Esophagus squamous epithelium (tissue), 5 donors: ENCODE data around the gene KIF26A. TPM values are rescaled to one million over a fixed set of nuclear protein-coding genes. Genes with fewer than 3 reads are reported as not detected.

Experiments used
- DNase-seq: peaks from one replicate; lab custom pipeline; 2025; lab: John Stamatoyannopoulos, UW
- H3K27ac ChIP-seq, 4 donors: fragments of 200-600 bp; sonication (generic); one replicate each; pipeline ENCODE4 v1.5.1; 2016 to 2019; ENCODE audit warnings: mild to moderate bottlenecking in 1 of 4
- H3K27me3 ChIP-seq, 4 donors: fragments of 200-600 bp; sonication (generic); 1 replicate in 3 of 4; 2 replicates in 1 of 4; pipeline versions ENCODE4 v1.5.1 to v1.6.0; 2017 to 2021; ENCODE audit warnings: antibody characterized with exemption in 1 of 4
- H3K36me3 ChIP-seq, 3 donors: fragments of 200-600 bp; sonication (generic); one replicate each; pipeline ENCODE4 v1.5.1; 2016 to 2019
- H3K4me1 ChIP-seq, 3 donors: fragments of 200-600 bp; sonication (generic); one replicate each; pipeline ENCODE4 v1.5.1; 2017 to 2019
- H3K4me3 ChIP-seq, 4 donors: fragments of 200-600 bp; sonication (generic); 1 replicate in 3 of 4; 2 replicates in 1 of 4; pipeline ENCODE4 v1.5.1; 2016 to 2019; ENCODE audit warnings: mild to moderate bottlenecking in 2 of 4, moderate library complexity in 1 of 4
- H3K9me3 ChIP-seq, 3 donors: fragments of 200-600 bp; sonication (generic); one replicate each; pipeline ENCODE4 v1.5.1; 2016 to 2019
- POLR2A ChIP-seq, 4 donors: fragments of 450-650 bp; IDR thresholded peaks; one replicate each; pipeline ENCODE4 v1.6.1; 2017; ENCODE audit warnings: antibody characterized with exemption in 4 of 4, mild to moderate bottlenecking in 4 of 4, moderate library complexity in 3 of 4
- WGBS, 2 donors: methylation state at CpG; one replicate each; pipeline ENCODE4 v1.1.5; 2018; 5-methylcytosine and 5-hydroxymethylcytosine counted together
- intact Hi-C: fragments of 100-400 bp; cut with DNase I; formaldehyde crosslinking; loops from one replicate; pipeline ENCODE4 v1.15.0; 2022
- total RNA-seq, 4 donors: library from RNA; depleted of rRNA; stranded (reverse); fragments of >200 nt; gene quantifications; one replicate each; pipeline ENCODE4 v1.1.0, GENCODE V29; 2016
- TF ChIP-seq, protein P1 (sequence below), 6 experiments: fragments of 450-650 bp in 4 of 6; fragments of 200-600 bp in 2 of 6; sonication (generic) in 2 of 6; IDR thresholded peaks; one replicate each; pipeline ENCODE4 v1.5.1; 2016 to 2019; ENCODE audit warnings: antibody characterized with exemption in 6 of 6, mild to moderate bottlenecking in 4 of 6, moderate library complexity in 4 of 6
- donor health status: DM: yes; HTN: yes; CAD: no.

KIF26A gene
- total RNA-seq, 4 donors from 2014 or later, result 0.80 to 2.7 (median 0.96) TPM

DNA sequence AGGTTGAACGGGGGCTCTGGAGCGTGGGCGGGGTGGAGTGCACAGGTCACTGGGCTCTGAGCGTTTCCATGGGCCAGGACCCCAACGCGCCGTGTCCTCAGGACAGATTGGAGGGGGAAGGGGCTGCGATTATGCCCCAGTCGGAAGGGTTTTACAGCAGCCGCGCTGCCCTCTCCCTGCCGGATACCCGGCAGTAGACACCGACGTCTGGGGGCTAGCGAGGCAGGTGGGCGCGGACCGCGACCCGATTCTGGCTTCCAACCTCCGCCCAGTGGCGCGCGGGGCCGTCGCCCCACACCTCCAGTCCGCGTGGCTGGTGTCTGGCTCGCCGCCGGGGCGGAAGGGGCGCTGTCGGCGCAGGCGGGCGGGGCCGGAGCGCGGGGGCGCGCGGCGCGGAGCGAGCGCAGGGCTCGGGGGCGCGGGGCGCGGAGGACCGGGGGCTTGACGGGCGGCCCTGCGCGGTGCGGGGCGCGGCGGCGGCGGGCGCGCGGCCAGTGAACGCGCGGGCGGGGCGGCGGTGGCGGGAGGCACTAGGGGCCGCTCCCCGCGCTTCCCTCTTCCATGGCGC, 2.4 kb upstream of the KIF26A start:
- Histone ChIP-seq H3K27ac (no peak overlapping the region), H3K36me3 (no peaks in the 10 kb centered on the region), H3K9me3 (no peaks in the 10 kb centered on the region), H3K4me1 (peaks cover 18 to 56% (median 31%) of the 10 kb centered on the region in 3 donors), H3K27me3 (peaks cover 13 to 100% (median 23%) of the 10 kb centered on the region in 4 donors), H3K4me3 (peak overlapping the region in 2 of 4 donors; percentile 31 to 67)
- TF ChIP-seq, protein P1, sequence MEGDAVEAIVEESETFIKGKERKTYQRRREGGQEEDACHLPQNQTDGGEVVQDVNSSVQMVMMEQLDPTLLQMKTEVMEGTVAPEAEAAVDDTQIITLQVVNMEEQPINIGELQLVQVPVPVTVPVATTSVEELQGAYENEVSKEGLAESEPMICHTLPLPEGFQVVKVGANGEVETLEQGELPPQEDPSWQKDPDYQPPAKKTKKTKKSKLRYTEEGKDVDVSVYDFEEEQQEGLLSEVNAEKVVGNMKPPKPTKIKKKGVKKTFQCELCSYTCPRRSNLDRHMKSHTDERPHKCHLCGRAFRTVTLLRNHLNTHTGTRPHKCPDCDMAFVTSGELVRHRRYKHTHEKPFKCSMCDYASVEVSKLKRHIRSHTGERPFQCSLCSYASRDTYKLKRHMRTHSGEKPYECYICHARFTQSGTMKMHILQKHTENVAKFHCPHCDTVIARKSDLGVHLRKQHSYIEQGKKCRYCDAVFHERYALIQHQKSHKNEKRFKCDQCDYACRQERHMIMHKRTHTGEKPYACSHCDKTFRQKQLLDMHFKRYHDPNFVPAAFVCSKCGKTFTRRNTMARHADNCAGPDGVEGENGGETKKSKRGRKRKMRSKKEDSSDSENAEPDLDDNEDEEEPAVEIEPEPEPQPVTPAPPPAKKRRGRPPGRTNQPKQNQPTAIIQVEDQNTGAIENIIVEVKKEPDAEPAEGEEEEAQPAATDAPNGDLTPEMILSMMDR (IDR thresholded peaks at IDR 0.05), result no peak
- TF ChIP-seq POLR2A (IDR thresholded peaks at IDR 0.05), result no peak
- WGBS, 2 donors, result no CpG with 5 or more reads among the region's 78 CpGs
- intact Hi-C loops, result loop anchor here (5.0 kb wide), 1 partner anchor 426 kb away; no protein-coding TSS in a partner anchor
- DNase-seq, result no peak

DNA sequence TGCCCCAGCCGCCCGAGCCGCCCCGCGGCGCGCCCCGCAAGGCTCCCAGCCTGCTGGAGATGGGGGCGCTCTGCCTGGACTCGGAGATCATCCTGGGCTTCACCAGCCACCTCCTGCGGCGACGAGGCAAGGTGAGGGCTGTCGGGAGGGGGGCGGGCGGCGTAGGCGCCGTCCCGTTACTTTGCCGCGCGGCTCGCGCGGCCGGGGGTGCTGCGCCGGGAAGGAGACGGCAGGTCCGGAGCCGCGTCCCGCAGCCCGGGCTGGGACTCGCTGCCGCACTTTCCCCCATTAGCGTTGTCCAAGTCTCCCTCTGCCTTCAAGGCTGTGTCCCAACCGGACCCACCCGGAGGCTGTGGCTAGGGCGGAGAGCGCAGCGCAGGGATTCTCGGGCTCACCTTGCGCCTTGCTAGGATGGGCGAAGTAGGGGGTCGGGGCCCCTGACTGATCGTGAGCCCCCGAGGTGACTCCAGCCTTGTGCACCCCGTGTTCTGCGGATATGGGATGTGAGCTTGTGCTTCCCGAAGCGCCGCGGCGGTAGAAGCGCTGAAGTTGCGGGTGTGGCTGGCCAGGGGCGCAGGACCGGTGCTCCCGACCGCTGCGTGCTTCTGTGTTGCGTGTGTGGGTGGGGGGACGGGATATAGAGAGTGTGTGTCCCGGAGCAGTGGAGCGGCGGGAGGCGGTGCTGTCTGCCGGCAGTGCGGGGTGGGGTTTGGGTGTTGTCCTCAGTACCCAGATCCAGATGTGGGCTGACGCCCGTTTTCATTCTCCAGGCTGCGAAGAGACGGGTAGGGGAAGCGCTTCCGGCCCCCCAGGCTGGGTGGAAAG, 1.7 kb upstream of the KIF26A start:
- intact Hi-C loops, result loop anchor here (5.0 kb wide), 1 partner anchor 426 kb away; no protein-coding TSS in a partner anchor
- peak overlapping the region in 2 of 4 donors; percentile 31 to 67 for H3K4me3 ChIP-seq
- H3K4me1 ChIP-seq, result peaks cover 18 to 56% (median 31%) of the 10 kb centered on the region in 3 donors
- WGBS, 2 donors, result 7 to 10% methylated on average over 2 to 8 of the region's 77 CpGs
- no peaks in the 10 kb centered on the region for H3K9me3 ChIP-seq
- H3K36me3 ChIP-seq, result no peaks in the 10 kb centered on the region
- no peak overlapping the region for H3K27ac ChIP-seq
- no peak for TF ChIP-seq POLR2A (IDR thresholded peaks at IDR 0.05)
- TF ChIP-seq, protein P1 (IDR thresholded peaks at IDR 0.05), result no peak
- H3K27me3 ChIP-seq, result peaks cover 13 to 95% (median 23%) of the 10 kb centered on the region in 4 donors
- DNase-seq, result no peak

DNA sequence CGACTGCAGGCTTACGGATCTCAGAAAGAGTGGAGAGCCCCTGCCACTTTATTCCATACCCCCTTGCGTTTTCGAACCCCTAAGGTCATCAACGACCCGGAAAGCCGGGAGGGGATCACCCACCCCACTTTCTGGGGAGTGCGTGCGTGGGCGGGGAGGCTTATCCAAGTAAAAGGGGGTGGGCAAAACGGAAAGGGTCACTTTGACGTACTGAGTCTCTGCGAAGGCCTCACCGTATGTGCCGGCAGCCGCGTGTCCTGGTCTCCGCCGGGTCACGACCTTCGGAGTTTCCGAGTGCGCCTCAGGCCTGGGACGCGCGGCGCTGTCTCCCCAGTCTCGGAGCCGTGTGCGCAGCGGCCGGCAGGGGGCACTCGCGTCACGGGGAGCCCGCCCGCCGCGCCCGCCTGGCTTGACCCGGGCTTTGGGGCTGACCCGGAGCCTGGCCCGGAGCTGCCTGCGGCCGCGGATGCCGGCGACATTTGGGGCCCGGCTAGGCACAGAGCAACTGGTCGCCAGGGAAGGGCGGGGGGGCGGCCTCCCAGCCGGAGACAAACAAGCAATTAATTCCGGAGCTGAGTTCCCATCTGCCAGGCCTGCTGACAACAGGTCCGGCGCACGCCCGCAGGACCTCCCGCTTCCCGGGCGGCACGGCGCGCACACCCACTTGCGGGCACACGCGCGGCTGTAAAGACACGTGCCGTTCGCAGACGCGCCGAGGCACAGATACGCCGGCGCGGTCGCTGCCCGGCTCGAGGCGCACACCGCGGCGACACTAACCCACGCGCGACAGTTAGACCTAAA, 890 bp upstream of the KIF26A start:
- WGBS, 2 donors, result no CpG with 5 or more reads among the region's 88 CpGs
- Histone ChIP-seq H3K27ac (peak overlapping the region in 2 of 4 donors; percentile 51 to 64), H3K4me1 (peaks cover 18 to 56% (median 31%) of the 10 kb centered on the region in 3 donors), H3K4me3 (peak overlapping the region; percentile 21 to 67 (median 45)), H3K9me3 (no peaks in the 10 kb centered on the region), H3K27me3 (peaks cover 13 to 87% (median 23%) of the 10 kb centered on the region in 4 donors), H3K36me3 (no peaks in the 10 kb centered on the region)
- TF ChIP-seq, protein P1 (IDR thresholded peaks at IDR 0.05), result peak; percentile 85 to 95 (median 90)
- no peak for TF ChIP-seq POLR2A (IDR thresholded peaks at IDR 0.05)
- DNase-seq, result no peak
- intact Hi-C loops, result loop anchor here (5.0 kb wide), 1 partner anchor 425 kb away; no protein-coding TSS in a partner anchor

DNA sequence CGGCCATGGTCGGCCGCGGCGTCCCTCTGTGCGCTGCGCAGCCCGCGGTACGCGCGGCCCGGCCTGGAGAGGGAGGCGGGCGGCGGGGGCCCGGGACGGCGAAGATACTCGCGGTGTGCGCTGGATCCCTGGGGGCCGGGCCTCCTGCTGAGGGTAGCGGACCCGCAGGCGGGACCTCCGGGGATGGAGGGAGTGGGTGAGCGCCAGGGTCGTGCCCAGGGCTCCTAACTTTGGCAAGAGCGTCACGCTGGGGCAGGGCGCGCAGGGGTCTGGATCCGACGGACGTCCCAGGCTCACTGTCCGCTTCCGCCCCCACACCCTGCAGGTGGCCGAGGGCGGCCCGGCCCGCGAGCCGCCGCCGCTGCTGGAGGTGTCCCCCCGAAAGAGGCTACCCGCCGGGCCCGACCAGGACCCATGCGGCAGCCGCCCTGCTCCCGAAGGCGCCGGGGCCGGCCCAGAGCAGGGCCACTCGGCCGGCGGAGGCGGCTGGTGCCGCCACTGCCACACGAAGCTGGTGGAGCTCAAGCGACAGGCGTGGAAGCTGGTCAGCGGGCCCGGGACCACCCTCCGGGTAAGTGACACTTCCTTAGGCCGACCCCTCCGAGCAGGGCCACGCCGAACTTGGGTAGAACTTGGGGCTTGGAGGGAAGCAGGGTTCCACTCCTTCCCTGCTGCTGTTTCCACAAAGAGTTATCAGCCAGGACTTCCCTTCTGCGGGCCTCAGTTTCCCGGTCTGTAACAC, 502 bp downstream of the KIF26A start:
- H3K9me3 ChIP-seq, result no peaks in the 10 kb centered on the region
- no CpG with 5 or more reads among the region's 73 CpGs for WGBS, 2 donors
- intact Hi-C loops, result loop anchor here (5.0 kb wide), 1 partner anchor 423 kb away; no protein-coding TSS in a partner anchor
- no peaks in the 10 kb centered on the region for H3K36me3 ChIP-seq
- no peak for DNase-seq
- TF ChIP-seq, protein P1 (IDR thresholded peaks at IDR 0.05), result no peak
- no peak for TF ChIP-seq POLR2A (IDR thresholded peaks at IDR 0.05)
- H3K27ac ChIP-seq, result peak overlapping the region in 2 of 4 donors; percentile 51 to 64
- peaks cover 13 to 81% (median 23%) of the 10 kb centered on the region in 4 donors for H3K27me3 ChIP-seq
- H3K4me3 ChIP-seq, result peak overlapping the region; percentile 21 to 67 (median 45)
- peaks cover 18 to 56% (median 31%) of the 10 kb centered on the region in 3 donors for H3K4me1 ChIP-seq
